Panc1 (cell line): ENCODE results near the gene FMO2. TPM values are rescaled to one million over a fixed set of nuclear protein-coding genes. Genes with fewer than 3 reads are reported as not detected.

Experiments used
- ATAC-seq: fragments of 200-7000 bp; cut with Tn5 transposase; 2 replicates; pipeline ENCODE4 v1.9.1; 2020; ENCODE audit warnings: mild to moderate bottlenecking, moderate library complexity
- BruUV-seq: library from RNA; stranded (reverse); fragments of 400-500 nt; replicated peaks from 2 replicates; lab custom pipeline; 2021; lab: Mats Ljungman, UMichigan
- CTCF ChIA-PET: fragments of 300-600 bp; sonication (Branson Sonifier 250); formaldehyde crosslinking; loops from one replicate; lab custom pipeline; 2022; ENCODE audit warnings: antibody characterized with exemption; lab: Charles Lee
- POLR2A ChIA-PET: fragments of 300-600 bp; sonication (Branson Sonifier 250); formaldehyde crosslinking; loops from one replicate; lab custom pipeline; 2022; ENCODE audit warnings: antibody characterized with exemption; lab: Charles Lee
- DNase-seq: peaks from one replicate; pipeline ENCODE4 v3.0.0-alpha.2; 2010; ENCODE audit warnings: low read depth, low spot score
- H3K27ac ChIP-seq: 2 replicates; pipeline ENCODE4 v1.5.1; 2011; ENCODE audit warnings: mild to moderate bottlenecking, low read length, inconsistent platforms
- H3K27me3 ChIP-seq: fragments of 200-500 bp; sonication (Bioruptor generic); 2 replicates; pipeline ENCODE4 v1.6.0; 2014; ENCODE audit warnings: low read length, inconsistent platforms; ENCODE audit not compliant: control insufficient read depth, insufficient read depth
- H3K36me3 ChIP-seq: fragments of 200-500 bp; sonication (Bioruptor generic); 2 replicates; pipeline ENCODE4 v1.5.1; 2014; ENCODE audit warnings: inconsistent platforms, mild to moderate bottlenecking, low read length, moderate library complexity; ENCODE audit not compliant: control insufficient read depth, insufficient read depth
- H3K4me1 ChIP-seq: 2 replicates; pipeline ENCODE4 v1.5.1; 2011; ENCODE audit warnings: inconsistent platforms, mild to moderate bottlenecking, low read length, moderate library complexity; ENCODE audit not compliant: control insufficient read depth, insufficient read depth
- H3K4me3 ChIP-seq, 2 experiments: 2 replicates each; pipeline ENCODE4 v1.5.1; 2011 to 2012; ENCODE audit warnings: low read depth in 2 of 2, low read length in 2 of 2, mild to moderate bottlenecking in 2 of 2, inconsistent platforms in 1 of 2, moderate library complexity in 1 of 2
- H3K9me3 ChIP-seq: fragments of 200-500 bp; sonication (Bioruptor generic); 2 replicates; pipeline ENCODE4 v1.5.1; 2014; ENCODE audit warnings: low read depth, mild to moderate bottlenecking, inconsistent platforms, low read length, moderate library complexity; ENCODE audit not compliant: control insufficient read depth, insufficient read depth
- POLR2AphosphoS5 ChIP-seq: IDR thresholded peaks from 2 replicates; pipeline ENCODE4 v1.6.1; 2012; ENCODE audit warnings: mild to moderate bottlenecking, low read depth, low read length, moderate library complexity
- REST ChIP-seq, 2 experiments: IDR thresholded peaks; 2 replicates each; pipeline ENCODE4 v1.6.1; 2011 to 2012; ENCODE audit warnings: low read depth in 2 of 2, control low read depth in 1 of 2, low read length in 1 of 2, mild to moderate bottlenecking in 1 of 2, moderate library complexity in 1 of 2; ENCODE audit not compliant: insufficient read depth in 1 of 2
- SIN3A ChIP-seq: IDR thresholded peaks from 2 replicates; pipeline ENCODE4 v1.6.1; 2012; ENCODE audit warnings: low read depth, mild to moderate bottlenecking, low read length, moderate library complexity, borderline replicate concordance; ENCODE audit not compliant: insufficient read depth
- TCF7L2 ChIP-seq: IDR thresholded peaks from 2 replicates; pipeline ENCODE4 v1.6.1; 2011; ENCODE audit warnings: mild to moderate bottlenecking, low read depth, low read length, inconsistent platforms
- in situ Hi-C: cut with HindIII; loops from 2 replicates; pipeline ENCODE4 v1.10.0; 2016; ENCODE audit warnings: low sequenced_read_pairs, low pct_unique_long_range_greater_than_20kb
- intact Hi-C: fragments of 100-400 bp; cut with micrococcal nuclease; formaldehyde crosslinking; loops from one replicate; pipeline ENCODE4 v1.10.0; 2022; ENCODE audit not compliant: unreplicated experiment
- total RNA-seq: library from RNA; stranded (reverse); gene quantifications from one replicate; pipeline ENCODE4 v1.2.1, GENCODE V29; 2021; ENCODE audit not compliant: unreplicated experiment
- TF ChIP-seq, protein P1 (sequence below): fragments of 450-650 bp; IDR thresholded peaks from 2 replicates; pipeline ENCODE4 v1.5.1; 2017; ENCODE audit warnings: mild to moderate bottlenecking

FMO2 gene
- total RNA-seq, 1 experiment from 2014 or later = 0.08 TPM

DNA sequence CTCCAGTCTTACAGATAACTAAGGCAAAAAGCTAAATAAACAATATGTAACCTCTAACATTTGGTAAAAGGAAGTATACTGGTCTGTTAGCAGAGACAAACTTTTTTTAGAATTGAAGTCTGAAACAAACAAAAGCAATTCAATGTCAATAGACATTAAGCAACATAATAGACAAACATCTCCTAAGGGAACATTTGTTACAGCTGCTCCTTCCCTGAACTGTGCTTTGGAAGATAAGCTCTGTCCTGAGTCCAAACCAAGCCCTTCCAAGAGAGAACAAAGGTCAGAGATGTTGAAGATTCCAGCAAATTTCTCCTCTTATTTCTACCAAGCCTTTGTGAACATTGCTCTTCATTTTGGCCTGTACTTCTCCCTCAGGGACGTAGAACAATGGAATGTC lies 25.3 kb downstream of the FMO2 start:
- ATAC-seq = no peak
- CTCF ChIA-PET = no interaction called here
- H3K27me3 ChIP-seq = no peaks in the 10 kb centered on the region; the same call in 1 of the 2 replicates
- DNase-seq = no peak
- intact Hi-C loops (no loop called here), in situ Hi-C loops (no loop called here)
- H3K36me3 ChIP-seq = no peaks in the 10 kb centered on the region
- H3K9me3 ChIP-seq = no peaks in the 10 kb centered on the region
- no peak for TF ChIP-seq REST (IDR thresholded peaks at IDR 0.05; ENCODE audit: insufficient read depth in 1 of 2, low read depth in 2 of 2, low read length in 1 of 2)
- no peak for TF ChIP-seq POLR2AphosphoS5
- no peak for TF ChIP-seq SIN3A
- no peak for TF ChIP-seq TCF7L2
- TF ChIP-seq, protein P1, sequence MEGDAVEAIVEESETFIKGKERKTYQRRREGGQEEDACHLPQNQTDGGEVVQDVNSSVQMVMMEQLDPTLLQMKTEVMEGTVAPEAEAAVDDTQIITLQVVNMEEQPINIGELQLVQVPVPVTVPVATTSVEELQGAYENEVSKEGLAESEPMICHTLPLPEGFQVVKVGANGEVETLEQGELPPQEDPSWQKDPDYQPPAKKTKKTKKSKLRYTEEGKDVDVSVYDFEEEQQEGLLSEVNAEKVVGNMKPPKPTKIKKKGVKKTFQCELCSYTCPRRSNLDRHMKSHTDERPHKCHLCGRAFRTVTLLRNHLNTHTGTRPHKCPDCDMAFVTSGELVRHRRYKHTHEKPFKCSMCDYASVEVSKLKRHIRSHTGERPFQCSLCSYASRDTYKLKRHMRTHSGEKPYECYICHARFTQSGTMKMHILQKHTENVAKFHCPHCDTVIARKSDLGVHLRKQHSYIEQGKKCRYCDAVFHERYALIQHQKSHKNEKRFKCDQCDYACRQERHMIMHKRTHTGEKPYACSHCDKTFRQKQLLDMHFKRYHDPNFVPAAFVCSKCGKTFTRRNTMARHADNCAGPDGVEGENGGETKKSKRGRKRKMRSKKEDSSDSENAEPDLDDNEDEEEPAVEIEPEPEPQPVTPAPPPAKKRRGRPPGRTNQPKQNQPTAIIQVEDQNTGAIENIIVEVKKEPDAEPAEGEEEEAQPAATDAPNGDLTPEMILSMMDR = no peak
- H3K27ac ChIP-seq = no peak overlapping the region
- no TSS peak for BruUV-seq
- H3K4me3 ChIP-seq = no peak overlapping the region
- H3K4me1 ChIP-seq = no peaks in the 10 kb centered on the region
- POLR2A ChIA-PET = no interaction called here

DNA sequence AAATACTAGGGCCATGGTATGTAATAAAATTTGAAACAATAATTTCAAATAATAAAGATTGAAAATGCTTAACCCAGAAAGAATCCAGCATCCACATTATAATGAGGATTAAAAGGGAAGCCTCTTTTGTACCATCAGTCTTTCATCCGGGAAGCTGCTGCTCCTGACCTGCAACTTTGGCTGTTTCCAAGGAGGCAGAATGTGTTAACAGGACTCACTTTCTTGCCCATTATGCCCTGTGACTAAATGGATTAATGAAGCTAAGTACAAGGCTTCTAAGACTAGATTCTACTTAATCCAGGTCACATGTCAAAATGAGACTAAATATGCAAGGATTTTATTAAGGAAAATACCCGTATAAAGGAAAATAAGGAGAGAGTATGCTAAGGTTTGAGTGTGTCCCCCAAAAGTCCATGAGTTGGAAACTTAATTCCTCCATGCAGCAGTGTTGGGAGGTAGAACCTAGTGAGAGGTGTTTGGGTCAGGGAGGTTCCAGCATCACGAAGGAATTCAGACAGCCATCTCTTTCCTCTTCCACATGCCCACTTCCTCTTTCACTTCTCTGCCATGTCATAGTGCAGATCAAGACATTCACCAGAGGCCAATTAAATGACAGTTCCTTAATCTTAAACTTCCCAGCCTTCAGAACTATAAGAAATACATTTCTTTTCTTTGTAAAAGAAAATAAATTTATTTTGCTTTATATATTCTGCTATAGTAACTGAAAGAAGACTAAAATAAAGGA lies 27.7 kb downstream of the FMO2 start:
- H3K27me3 ChIP-seq = no peaks in the 10 kb centered on the region; the same call in 1 of the 2 replicates
- no peak for TF ChIP-seq SIN3A
- no peaks in the 10 kb centered on the region for H3K36me3 ChIP-seq
- H3K9me3 ChIP-seq = no peaks in the 10 kb centered on the region
- intact Hi-C loops (no loop called here), in situ Hi-C loops (no loop called here)
- ChIA-PET POLR2A (no interaction called here), CTCF (no interaction called here)
- H3K4me3 ChIP-seq = no peak overlapping the region
- BruUV-seq = no TSS peak
- H3K4me1 ChIP-seq = no peaks in the 10 kb centered on the region
- H3K27ac ChIP-seq = no peak overlapping the region
- no peak for ATAC-seq
- DNase-seq = no peak
